Measurements from ENCODE around the gene TMEM143.
A peak's percentile ranks its signal among the peaks of the same experiment; 100 is the strongest.

TMEM143 gene

DNA sequence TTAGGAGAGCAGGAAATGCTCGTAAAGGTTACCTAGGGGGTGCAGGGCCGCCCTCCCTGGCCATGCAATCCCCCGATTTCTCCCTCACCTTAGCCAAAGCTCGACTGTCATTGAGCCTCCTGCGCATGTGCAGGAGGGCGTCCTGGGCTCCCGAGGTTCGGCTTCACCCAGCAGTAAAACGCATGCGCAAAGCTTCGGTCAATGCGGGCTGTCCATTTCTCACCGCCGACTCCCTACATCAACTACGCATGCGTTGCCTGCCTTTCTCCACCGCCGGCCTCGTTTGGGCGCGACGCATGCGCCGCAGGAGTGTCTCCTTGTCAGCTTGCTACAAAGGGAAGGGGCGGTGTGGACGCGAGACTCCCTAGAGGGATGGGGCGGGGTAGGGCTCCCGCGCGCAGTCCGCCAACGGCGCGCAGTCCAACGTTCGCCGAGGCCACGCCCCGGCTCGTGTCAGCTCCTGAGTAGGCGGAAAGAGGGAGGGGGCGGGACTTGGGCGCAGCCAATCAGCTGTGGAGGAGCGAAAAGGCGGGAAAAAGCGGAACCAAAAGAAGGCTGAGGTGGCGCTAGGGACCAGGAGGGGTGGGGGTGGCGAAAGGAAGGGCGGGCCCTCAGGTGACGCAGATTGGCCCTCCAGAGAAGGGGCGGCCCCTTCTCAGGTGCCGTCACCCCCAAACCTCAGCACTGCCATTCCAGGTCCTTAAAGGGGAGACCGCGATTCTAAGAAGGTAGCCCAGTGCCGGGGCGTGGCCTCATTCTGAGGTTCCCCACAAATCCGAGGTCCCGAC is at the start of gene TMEM143, which contains the start of gene SYNGR4:
TMEM143 (minus strand) TSS at position 131 of the 788 bp plus-strand sequence; CDS start at position 111, 20 bp downstream.
SYNGR4 (plus strand) TSS at position 558 of the 788 bp plus-strand sequence. CDS start 1,476 bp downstream, outside the sequence.
- Histone ChIP-seq H3K27ac (peak within 1 kb of the TSS; percentile 74 to 91 (median 89)), H3K36me3 (peaks cover 0 to 6% (median 0%) of the 10 kb centered on the region in 11 experiments; a peak in 2 of 22 replicates), H3K9ac (peak within 1 kb of the TSS; percentile 80 to 88 (median 84)), H4K20me1 (no peaks in the 10 kb centered on the region), H3K4me3 (peak within 1 kb of the TSS; percentile 51 to 77 (median 66)), H3K4me2 (peak within 1 kb of the TSS; percentile 91 to 99 (median 98)), H3K4me1 (peaks cover 15 to 58% (median 46%) of the 10 kb centered on the region in 10 experiments), H3K27me3 (no peaks in the 10 kb centered on the region), H3K9me3 (replicated peaks in 1 of 11) (no peaks in the 10 kb centered on the region)
- TF ChIP-seq Cebpa-rat (IDR thresholded peaks at IDR 0.05), result no peak

DNA sequence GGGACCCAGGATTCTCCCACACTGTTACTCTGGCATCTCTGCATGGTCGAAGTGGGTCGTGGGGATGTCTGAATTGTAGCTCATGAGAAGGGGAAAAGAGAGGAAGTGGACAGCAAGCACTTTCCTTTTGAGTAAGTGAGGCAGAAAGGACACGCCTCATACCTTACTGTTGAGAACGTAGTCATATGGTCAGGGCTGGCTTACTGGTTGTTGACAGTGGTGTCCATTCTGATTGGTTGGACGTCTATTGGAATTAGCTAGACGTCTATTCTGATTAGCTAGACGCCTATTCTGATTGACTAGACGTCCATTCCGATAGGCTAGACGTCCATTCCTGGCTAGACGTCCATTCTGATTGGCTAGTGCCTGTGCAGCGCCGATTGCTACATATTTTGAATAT is 42.1 kb upstream of the TMEM143 start:
- H3K27me3 ChIP-seq, result 0 out of 22 replicates have a peak, but pooled peaks cover 0 to 4% (median 0%) of the 10 kb centered on the region in 11 experiments
- peaks cover 5 to 20% (median 8%) of the 10 kb centered on the region in 10 experiments; a peak in 15 of 20 replicates for H3K4me1 ChIP-seq
- H3K36me3 ChIP-seq, result no peaks in the 10 kb centered on the region
- H3K9ac ChIP-seq, result no peak overlapping the region
- no peaks in the 10 kb centered on the region for H4K20me1 ChIP-seq
- no peak for TF ChIP-seq Cebpa-rat (IDR thresholded peaks at IDR 0.05)
- peak overlapping the region in 3 of 11 experiments; percentile 6 to 13 (median 8); a peak in 4 of 22 replicates for H3K4me2 ChIP-seq
- 0 out of 22 replicates have a peak, but pooled peaks cover 0 to 6% (median 0%) of the 10 kb centered on the region in 11 experiments for H3K9me3 ChIP-seq (replicated peaks in 1 of 11)
- no peak overlapping the region for H3K4me3 ChIP-seq
- no peak overlapping the region for H3K27ac ChIP-seq

DNA sequence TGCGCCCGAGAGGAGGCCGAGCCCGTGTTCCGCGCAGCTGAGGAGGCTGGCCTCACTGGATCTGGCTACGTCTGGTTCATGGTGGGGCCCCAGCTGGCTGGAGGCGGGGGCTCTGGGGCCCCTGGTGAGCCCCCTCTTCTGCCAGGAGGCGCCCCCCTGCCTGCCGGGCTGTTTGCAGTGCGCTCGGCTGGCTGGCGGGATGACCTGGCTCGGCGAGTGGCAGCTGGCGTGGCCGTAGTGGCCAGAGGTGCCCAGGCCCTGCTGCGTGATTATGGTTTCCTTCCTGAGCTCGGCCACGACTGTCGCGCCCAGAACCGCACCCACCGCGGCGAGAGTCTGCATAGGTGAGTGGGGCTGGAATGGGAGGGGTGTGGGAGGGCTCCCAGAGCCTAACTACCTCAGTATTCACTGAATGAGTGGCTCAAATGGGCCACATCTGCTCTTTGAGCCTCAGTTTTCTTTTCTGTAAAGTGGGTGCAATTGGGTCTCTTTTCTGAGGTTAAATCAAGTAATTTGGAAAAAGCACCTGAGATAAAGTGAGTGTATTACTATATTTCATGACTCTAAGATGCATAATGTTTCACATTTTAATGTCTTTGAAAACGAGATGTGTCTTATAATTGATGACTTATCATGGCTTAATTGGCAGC is 41.4 kb upstream of the TMEM143 start:
- no peak overlapping the region for H3K4me3 ChIP-seq
- no peak for TF ChIP-seq Cebpa-rat (IDR thresholded peaks at IDR 0.05)
- H3K9ac ChIP-seq, result no peak overlapping the region
- H3K27me3 ChIP-seq, result peaks cover 0 to 7% (median 2%) of the 10 kb centered on the region in 11 experiments; a peak in 10 of 22 replicates
- no peaks in the 10 kb centered on the region for H3K36me3 ChIP-seq
- H3K4me1 ChIP-seq, result peaks cover 5 to 25% (median 12%) of the 10 kb centered on the region in 10 experiments; a peak in 16 of 20 replicates
- H4K20me1 ChIP-seq, result no peaks in the 10 kb centered on the region
- no peak overlapping the region for H3K27ac ChIP-seq
- no peak overlapping the region for H3K4me2 ChIP-seq
- H3K9me3 ChIP-seq (replicated peaks in 1 of 11), result peaks cover 0 to 6% (median 0%) of the 10 kb centered on the region in 11 experiments; a peak in 8 of 22 replicates

DNA sequence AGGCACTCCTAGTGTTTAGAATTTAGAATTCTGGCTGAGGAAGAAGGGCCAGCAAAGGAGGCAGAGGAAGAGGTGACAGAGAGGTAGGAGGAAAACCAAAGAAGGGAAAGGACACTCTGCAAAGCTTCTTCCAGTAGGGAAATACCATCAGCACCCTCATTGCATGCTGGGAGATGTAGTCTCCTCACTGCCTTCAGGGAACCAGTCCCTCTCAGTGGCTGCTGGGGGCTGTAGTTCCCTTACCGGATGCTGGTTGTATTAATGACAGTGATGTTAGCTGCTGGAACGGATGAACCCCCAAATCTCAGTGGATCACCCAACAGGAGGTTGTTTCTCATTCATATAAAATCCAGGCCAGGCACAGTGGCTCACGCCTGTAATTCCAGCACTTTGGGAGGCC is 39.9 kb upstream of the TMEM143 start:
- no peak overlapping the region for H3K4me3 ChIP-seq
- peak overlapping the region in 4 of 11 experiments; percentile 4 to 33 (median 17); a peak in 4 of 22 replicates for H3K4me2 ChIP-seq
- no peaks in the 10 kb centered on the region for H3K36me3 ChIP-seq
- peaks cover 9 to 22% (median 16%) of the 10 kb centered on the region in 11 experiments for H3K27me3 ChIP-seq
- peaks cover 0 to 13% (median 7%) of the 10 kb centered on the region in 11 experiments; a peak in 14 of 22 replicates for H3K9me3 ChIP-seq (replicated peaks in 1 of 11)
- H3K27ac ChIP-seq, result no peak overlapping the region
- TF ChIP-seq Cebpa-rat (IDR thresholded peaks at IDR 0.05), result no peak
- no peak overlapping the region for H3K9ac ChIP-seq
- H4K20me1 ChIP-seq, result no peaks in the 10 kb centered on the region
- H3K4me1 ChIP-seq, result peaks cover 5 to 33% (median 15%) of the 10 kb centered on the region in 10 experiments; a peak in 18 of 20 replicates

DNA sequence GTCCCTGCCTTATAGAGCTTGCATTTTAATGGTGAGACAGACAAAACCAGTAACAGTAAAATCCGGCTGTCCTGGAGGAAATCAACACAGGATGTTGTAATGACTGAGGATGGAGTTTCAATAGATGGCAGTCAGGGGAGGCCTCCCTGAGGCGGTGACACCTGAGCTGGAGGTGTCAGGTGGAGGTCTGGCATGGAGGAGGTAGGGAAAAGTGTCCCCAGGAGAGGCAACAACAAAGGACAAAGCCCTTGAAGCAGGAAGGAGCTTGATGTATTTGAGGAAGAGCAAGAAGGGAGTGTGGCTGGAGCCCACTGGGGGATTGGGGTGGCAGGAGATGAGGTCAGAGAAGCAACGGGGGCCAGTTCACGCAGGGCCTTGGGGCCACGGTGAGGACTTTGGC is 37.5 kb upstream of the TMEM143 start:
- no peak overlapping the region for H3K9ac ChIP-seq
- peak overlapping the region in 8 of 11 experiments; percentile 18 to 56 (median 33); a peak in 14 of 22 replicates for H3K4me2 ChIP-seq
- H3K4me3 ChIP-seq, result no peak overlapping the region
- no peaks in the 10 kb centered on the region for H3K36me3 ChIP-seq
- peaks cover 0 to 17% (median 7%) of the 10 kb centered on the region in 11 experiments; a peak in 14 of 22 replicates for H3K9me3 ChIP-seq (replicated peaks in 1 of 11)
- no peak overlapping the region for H3K27ac ChIP-seq
- peaks cover 0 to 6% (median 0%) of the 10 kb centered on the region in 11 experiments; a peak in 2 of 22 replicates for H4K20me1 ChIP-seq
- H3K27me3 ChIP-seq, result peaks cover 32 to 45% (median 40%) of the 10 kb centered on the region in 11 experiments
- H3K4me1 ChIP-seq, result peaks cover 6 to 45% (median 26%) of the 10 kb centered on the region in 10 experiments; a peak in 18 of 20 replicates
- no peak for TF ChIP-seq Cebpa-rat (IDR thresholded peaks at IDR 0.05)

DNA sequence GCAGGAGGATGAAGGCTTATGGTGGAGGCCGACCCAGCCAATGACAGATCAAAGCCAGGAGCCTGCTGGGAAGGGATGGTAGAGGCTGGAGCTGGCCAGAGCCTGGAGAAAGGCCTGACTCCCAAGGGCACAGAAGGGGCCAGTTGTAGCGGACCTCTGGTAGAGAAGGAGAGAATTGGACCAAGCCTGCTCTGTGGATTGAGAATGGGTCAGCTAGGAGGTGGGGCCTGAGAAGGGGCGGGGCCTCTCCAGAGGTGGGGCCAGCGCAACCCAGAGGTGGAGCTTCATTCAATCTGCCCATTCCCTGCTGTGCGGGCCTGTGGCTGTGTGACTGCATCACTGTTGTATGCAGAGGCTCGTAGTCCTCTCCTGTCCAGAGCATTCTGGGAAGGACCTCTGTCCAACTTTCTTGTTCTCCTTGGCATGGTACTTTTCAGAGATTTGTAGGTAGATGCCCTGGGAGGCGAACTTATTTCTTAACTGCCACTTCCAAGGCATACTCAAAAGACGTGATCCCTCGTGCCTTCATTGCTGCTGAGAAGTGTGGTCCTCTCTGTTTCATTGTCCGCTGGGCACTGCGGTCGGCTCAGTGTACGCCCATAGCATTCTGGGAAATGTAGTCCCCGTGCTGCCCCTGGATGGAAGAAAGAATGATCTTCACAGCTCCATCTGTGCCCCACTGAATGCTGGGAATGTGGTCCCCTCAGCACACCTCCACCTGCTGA is 36.4 kb upstream of the TMEM143 start:
- H3K27me3 ChIP-seq, result peaks cover 44 to 56% (median 51%) of the 10 kb centered on the region in 11 experiments
- peaks cover 2 to 52% (median 37%) of the 10 kb centered on the region in 10 experiments; a peak in 18 of 20 replicates for H3K4me1 ChIP-seq
- no peak overlapping the region for H3K4me3 ChIP-seq
- no peak for TF ChIP-seq Cebpa-rat (IDR thresholded peaks at IDR 0.05)
- H3K9ac ChIP-seq, result no peak overlapping the region
- no peaks in the 10 kb centered on the region for H3K36me3 ChIP-seq
- peaks cover 0 to 14% (median 0%) of the 10 kb centered on the region in 11 experiments; a peak in 3 of 22 replicates for H4K20me1 ChIP-seq
- H3K4me2 ChIP-seq, result peak overlapping the region in 7 of 11 experiments; percentile 8 to 56 (median 14); a peak in 5 of 22 replicates
- peaks cover 0 to 17% (median 7%) of the 10 kb centered on the region in 11 experiments; a peak in 14 of 22 replicates for H3K9me3 ChIP-seq (replicated peaks in 1 of 11)
- H3K27ac ChIP-seq, result no peak overlapping the region

DNA sequence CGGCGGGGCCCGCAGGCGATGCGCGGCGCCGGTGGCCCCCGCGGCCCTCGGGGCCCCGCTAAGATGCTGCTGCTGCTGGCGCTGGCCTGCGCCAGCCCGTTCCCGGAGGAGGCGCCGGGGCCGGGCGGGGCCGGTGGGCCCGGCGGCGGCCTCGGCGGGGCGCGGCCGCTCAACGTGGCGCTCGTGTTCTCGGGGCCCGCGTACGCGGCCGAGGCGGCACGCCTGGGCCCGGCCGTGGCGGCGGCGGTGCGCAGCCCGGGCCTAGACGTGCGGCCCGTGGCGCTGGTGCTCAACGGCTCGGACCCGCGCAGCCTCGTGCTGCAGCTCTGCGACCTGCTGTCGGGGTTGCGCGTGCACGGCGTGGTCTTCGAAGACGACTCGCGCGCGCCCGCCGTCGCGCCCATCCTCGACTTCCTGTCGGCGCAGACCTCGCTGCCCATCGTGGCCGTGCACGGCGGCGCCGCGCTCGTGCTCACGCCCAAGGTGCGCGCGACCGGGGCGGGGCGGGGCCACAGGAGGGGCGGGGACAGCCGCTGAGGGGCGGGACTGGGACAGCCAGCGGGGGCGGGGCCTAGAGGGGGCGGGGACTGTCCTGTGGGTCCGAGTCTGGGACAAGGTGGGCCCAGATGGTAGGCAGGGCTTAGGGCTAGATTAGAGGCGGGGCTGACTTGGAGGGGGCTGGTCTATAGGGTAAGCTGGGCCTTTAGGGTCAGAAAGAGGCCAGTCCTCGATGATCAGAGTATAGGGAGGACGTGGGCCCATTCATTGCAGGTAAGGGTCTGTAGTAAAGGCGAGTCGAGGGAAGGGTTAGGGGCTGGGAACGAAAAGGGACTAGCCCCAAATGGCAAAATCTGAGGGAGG is 34.9 kb upstream of the TMEM143 start:
- H4K20me1 ChIP-seq, result peaks cover 0 to 14% (median 0%) of the 10 kb centered on the region in 11 experiments; a peak in 3 of 22 replicates
- no peak overlapping the region for H3K4me3 ChIP-seq
- peaks cover 14 to 66% (median 51%) of the 10 kb centered on the region in 10 experiments for H3K4me1 ChIP-seq
- H3K9me3 ChIP-seq (replicated peaks in 1 of 11), result peaks cover 0 to 17% (median 7%) of the 10 kb centered on the region in 11 experiments; a peak in 14 of 22 replicates
- H3K4me2 ChIP-seq, result peak overlapping the region in 2 of 11 experiments; percentile 31 to 59; a peak in 1 of 22 replicates
- H3K9ac ChIP-seq, result no peak overlapping the region
- H3K27me3 ChIP-seq, result peaks cover 59 to 72% (median 66%) of the 10 kb centered on the region in 11 experiments
- no peak overlapping the region for H3K27ac ChIP-seq
- no peaks in the 10 kb centered on the region for H3K36me3 ChIP-seq
- TF ChIP-seq Cebpa-rat (IDR thresholded peaks at IDR 0.05), result no peak
